Upper lobe of left lung (tissue), 6 donors: ENCODE measurements around the gene LRP11. TPM values are rescaled to one million over a fixed set of nuclear protein-coding genes. Genes with fewer than 3 reads are reported as not detected.
"Not testable (repeated sequence)": the region's sequence is repeated elsewhere in the genome, so short reads cannot be mapped to it uniquely, and the experiment has no call there.

Source experiments
- ATAC-seq, 2 donors: fragments of 200-7000 bp; cut with Tn5 transposase; one replicate each; pipeline ENCODE4 v1.9.1; 2022; ENCODE audit warnings: mild to moderate bottlenecking in 2 of 2, moderate library complexity in 2 of 2; ENCODE audit not compliant: low FRiP score in 2 of 2
- DNase-seq, 2 donors: peaks; one replicate each; pipeline ENCODE4 v3.0.0-alpha.2; 2019 to 2020
- H3K27ac ChIP-seq, 4 donors: fragments of 200-600 bp; sonication (generic); one replicate each; pipeline ENCODE4 v1.5.1; 2016 to 2019
- H3K27me3 ChIP-seq, 4 donors: fragments of 200-600 bp; sonication (generic); one replicate each; pipeline ENCODE4 v1.5.1; 2017 to 2019
- H3K36me3 ChIP-seq, 4 donors: fragments of 200-600 bp; sonication (generic); one replicate each; pipeline ENCODE4 v1.5.1; 2016 to 2019
- H3K4me1 ChIP-seq, 4 donors: fragments of 200-600 bp; sonication (generic); one replicate each; pipeline ENCODE4 v1.5.1; 2018 to 2019
- H3K4me3 ChIP-seq, 4 donors: fragments of 200-600 bp; sonication (generic); one replicate each; pipeline ENCODE4 v1.5.1; 2017 to 2019; ENCODE audit warnings: mild to moderate bottlenecking in 2 of 4, moderate library complexity in 1 of 4
- H3K9me3 ChIP-seq, 4 donors: fragments of 200-600 bp; sonication (generic); one replicate each; pipeline ENCODE4 v1.5.1; 2018 to 2019
- CTCF ChIP-seq, 6 experiments: fragments of 450-650 bp in 4 of 6; fragments of 200-600 bp in 2 of 6; sonication (generic) in 2 of 6; IDR thresholded peaks; one replicate each; pipeline ENCODE4 v1.5.1; 2016 to 2019; ENCODE audit warnings: antibody characterized with exemption in 6 of 6
- EP300 ChIP-seq, 4 donors: sonication (generic); formaldehyde crosslinking; IDR thresholded peaks; one replicate each; pipeline ENCODE4 v1.5.1; 2017; ENCODE audit warnings: antibody characterized with exemption in 4 of 4, control low read depth in 2 of 4
- POLR2A ChIP-seq, 4 donors: fragments of 450-650 bp; IDR thresholded peaks; one replicate each; pipeline ENCODE4 v1.5.1; 2016 to 2017; ENCODE audit warnings: antibody characterized with exemption in 4 of 4, mild to moderate bottlenecking in 2 of 4
- POLR2AphosphoS5 ChIP-seq, 2 donors: sonication (generic); formaldehyde crosslinking; IDR thresholded peaks; one replicate each; pipeline ENCODE4 v1.5.1; 2017; ENCODE audit warnings: antibody characterized with exemption in 2 of 2
- WGBS, 2 donors: methylation state at CpG; one replicate each; pipeline ENCODE4 v1.1.5; 2017 to 2018; 5-methylcytosine and 5-hydroxymethylcytosine counted together
- total RNA-seq, 6 donors: library from RNA; depleted of rRNA in 4 of 6; stranded (reverse); fragments of >200 nt in 4 of 6; gene quantifications; one replicate each; pipeline versions ENCODE4 v1.1.0 to v1.2.1, GENCODE V29; 2016 to 2021
- donor health status: DM: no; HTN: no; CAD: no; lungs with moderate emphysema.
- donor health status: DM: no; HTN: yes; CAD: no; lungs with severe emphysema.

The LRP11 gene
- total RNA-seq, 6 donors from 2014 or later = 30.2 to 104 (median 39.9) TPM

GRCh38 chr6:149864578-149865535 lies 698 bp upstream of the LRP11 start:
- DNase-seq (no peak), ATAC-seq (peak; percentile 59 to 72)
- Histone ChIP-seq H3K27me3 (no peaks in the 10 kb centered on the region), H3K4me1 (peaks cover 13 to 36% (median 23%) of the 10 kb centered on the region in 4 donors), H3K36me3 (no peaks in the 10 kb centered on the region), H3K9me3 (no peaks in the 10 kb centered on the region), H3K4me3 (peak overlapping the region; percentile 38 to 91 (median 79)), H3K27ac (peak overlapping the region; percentile 89 to 93 (median 90))
- TF ChIP-seq CTCF (IDR thresholded peaks at IDR 0.05) = peak in 5 of 6 experiments; percentile 21 to 69 (median 56)
- no peak for TF ChIP-seq EP300 (IDR thresholded peaks at IDR 0.05)
- 21 to 38% methylated on average over 12 to 23 of the region's 23 CpGs for WGBS, 2 donors

DNA sequence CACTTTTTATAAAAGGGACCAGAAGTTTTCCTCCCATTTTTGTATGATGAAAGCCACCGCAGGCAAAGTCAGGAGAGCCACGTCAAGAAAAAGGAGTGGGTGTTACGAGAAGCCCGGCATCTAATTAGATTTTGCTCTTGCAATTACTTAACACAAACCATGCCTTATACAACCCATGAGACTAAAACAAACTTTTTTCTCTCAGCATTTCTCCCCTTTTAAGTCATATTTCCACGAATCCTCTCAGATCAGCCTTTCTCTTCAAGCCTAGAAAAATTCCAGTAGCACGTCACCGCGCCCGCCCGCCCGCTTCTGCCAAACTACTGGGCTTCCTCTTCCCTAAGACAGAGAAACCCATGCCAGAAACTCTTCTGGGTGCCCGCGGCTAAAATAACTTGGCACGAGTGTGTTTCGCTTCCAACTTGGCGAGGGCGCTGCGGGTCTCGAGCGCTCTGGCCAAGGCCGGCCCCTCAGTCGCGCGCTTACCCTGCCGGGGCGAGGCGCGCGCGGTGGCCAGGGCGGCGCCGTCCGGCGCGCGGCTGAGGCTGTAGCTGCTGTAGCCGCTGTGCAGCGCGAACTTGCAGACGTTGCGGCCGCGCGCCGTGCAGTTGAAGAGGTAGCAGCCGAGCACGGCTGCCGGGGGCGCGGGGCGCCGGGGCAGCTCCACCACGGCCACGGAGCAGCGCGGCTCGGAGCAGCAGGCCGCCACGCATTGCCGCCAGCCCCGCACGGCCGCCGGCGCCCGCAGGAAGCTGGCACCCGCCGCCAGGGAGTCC lies 1.0 kb downstream of the LRP11 start:
- no peaks in the 10 kb centered on the region for H3K9me3 ChIP-seq
- peak; percentile 64 to 95 for DNase-seq
- ATAC-seq = peak; percentile 76 to 81
- TF ChIP-seq POLR2A (IDR thresholded peaks at IDR 0.05) (peak in 2 of 4 donors; percentile 44 to 52), POLR2AphosphoS5 (IDR thresholded peaks at IDR 0.05) (peak in 1 of 2 donors; percentile 6), CTCF (IDR thresholded peaks at IDR 0.05) (no peak), EP300 (IDR thresholded peaks at IDR 0.05) (no peak)
- H3K4me3 ChIP-seq = peak overlapping the region; percentile 38 to 91 (median 79)
- no peaks in the 10 kb centered on the region for H3K27me3 ChIP-seq
- peaks cover 13 to 36% (median 27%) of the 10 kb centered on the region in 4 donors for H3K4me1 ChIP-seq
- 1 to 2% methylated on average over 12 to 51 of the region's 69 CpGs for WGBS, 2 donors
- no peaks in the 10 kb centered on the region for H3K36me3 ChIP-seq
- peak overlapping the region; percentile 89 to 93 (median 90) for H3K27ac ChIP-seq

- not testable (repeated sequence) for DNase-seq, H3K27me3 ChIP-seq, H3K36me3 ChIP-seq, ATAC-seq, H3K9me3 ChIP-seq
- Histone ChIP-seq H3K27ac (peak overlapping the region; percentile 89 to 93 (median 90)), H3K4me1 (peaks cover 13 to 36% (median 27%) of the 10 kb centered on the region in 4 donors), H3K4me3 (peak overlapping the region in 3 of 4 donors; percentile 73 to 91 (median 85))
- WGBS, 2 donors = 91 to 95% methylated on average over 12 of the region's 12 CpGs
Measured at GRCh38 chr6:149862424-149862738, 1.8 kb downstream of the LRP11 start.

DNA sequence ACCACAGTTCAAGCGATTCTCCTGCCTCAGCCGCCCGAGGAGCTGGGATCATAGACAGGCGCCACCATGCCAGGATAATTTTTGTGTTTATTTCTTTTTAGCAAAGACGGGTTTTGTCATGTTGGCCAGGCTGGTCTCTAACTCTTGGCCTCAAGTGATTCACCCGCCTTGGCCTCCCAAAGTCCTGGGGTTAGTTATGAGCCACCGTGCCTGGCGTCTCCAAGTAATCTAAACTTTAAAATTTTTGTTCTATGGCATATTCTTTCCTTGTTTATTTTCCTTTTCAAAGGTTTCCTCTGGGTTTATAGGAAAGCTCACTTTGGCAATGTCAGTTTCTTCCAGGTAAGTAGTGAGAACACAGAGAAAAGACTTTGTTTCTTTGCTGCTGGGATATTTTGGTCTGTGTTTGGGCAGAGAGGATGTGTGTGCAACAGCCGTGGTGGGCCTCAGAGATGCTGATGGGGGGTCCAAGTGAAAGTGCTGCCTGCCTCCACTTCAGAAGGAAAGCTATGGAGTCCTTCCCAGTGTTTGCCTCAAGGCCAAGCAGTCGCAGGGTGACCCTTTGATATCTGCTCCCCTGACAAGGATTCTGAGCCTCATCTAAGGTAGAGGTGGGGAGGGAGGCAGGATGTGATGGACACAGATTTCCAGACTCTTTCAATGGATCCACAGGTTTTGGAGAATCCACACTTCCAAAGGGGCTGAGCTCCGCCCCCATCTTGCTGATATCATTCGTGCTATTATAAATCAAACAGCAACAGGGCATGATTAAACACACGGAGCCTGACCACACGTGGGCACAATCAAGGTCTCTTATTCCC lies 2.3 kb downstream of the LRP11 start:
- DNase-seq = no peak
- Histone ChIP-seq H3K4me3 (peak overlapping the region in 1 of 4 donors; percentile 73), H3K9me3 (no peaks in the 10 kb centered on the region), H3K36me3 (no peaks in the 10 kb centered on the region), H3K27ac (peak overlapping the region in 2 of 4 donors; percentile 89 to 93), H3K4me1 (peaks cover 13 to 36% (median 27%) of the 10 kb centered on the region in 4 donors), H3K27me3 (no peaks in the 10 kb centered on the region)
- TF ChIP-seq POLR2A (IDR thresholded peaks at IDR 0.05) = no peak
- ATAC-seq = no peak
- WGBS, 2 donors = 80 to 84% methylated on average over 14 of the region's 14 CpGs

DNA sequence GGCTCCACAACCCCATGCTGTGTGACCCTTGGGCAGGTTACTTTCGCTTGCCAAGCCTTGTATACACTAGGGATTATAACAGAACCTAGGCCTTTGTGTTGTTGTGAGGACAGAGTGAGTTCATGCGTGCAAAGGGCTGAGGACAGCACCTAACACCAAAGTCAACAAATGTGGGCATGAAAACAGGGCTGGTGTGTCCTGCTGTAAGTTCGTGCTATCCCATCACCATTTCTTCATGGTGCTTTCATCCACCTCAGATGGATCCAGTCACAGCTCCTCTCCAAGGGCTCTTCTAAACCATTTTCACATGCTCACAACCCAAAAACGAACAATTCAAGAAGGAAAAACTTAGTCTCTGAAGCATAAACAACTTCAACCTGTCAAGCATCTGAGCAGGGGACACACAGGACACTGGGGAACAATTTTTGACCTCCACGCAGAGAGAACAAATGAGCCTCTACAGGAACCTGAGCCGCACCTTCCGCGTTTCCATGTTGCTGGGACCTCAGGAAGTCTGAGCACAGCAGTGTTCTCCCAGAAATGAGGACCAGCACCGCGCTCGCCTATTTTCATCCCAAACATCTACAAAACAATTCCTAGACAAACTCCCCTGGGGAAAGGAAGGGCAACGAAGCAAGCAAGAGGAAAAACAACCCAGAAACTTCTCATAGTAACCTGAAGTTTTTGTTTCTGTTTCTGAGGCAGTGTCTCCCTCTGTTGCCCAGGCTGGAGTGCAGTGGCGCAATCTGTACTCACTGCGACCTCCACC lies 3.1 kb downstream of the LRP11 start:
- Histone ChIP-seq H3K9me3 (no peaks in the 10 kb centered on the region), H3K27me3 (no peaks in the 10 kb centered on the region), H3K27ac (no peak overlapping the region), H3K4me1 (peaks cover 18 to 38% (median 27%) of the 10 kb centered on the region in 4 donors), H3K4me3 (no peak overlapping the region), H3K36me3 (no peaks in the 10 kb centered on the region)
- ATAC-seq = no peak
- no peak for DNase-seq
- 85 to 90% methylated on average over 14 of the region's 14 CpGs for WGBS, 2 donors
- TF ChIP-seq CTCF (IDR thresholded peaks at IDR 0.05) (no peak), EP300 (IDR thresholded peaks at IDR 0.05) (no peak), POLR2A (IDR thresholded peaks at IDR 0.05) (no peak), POLR2AphosphoS5 (IDR thresholded peaks at IDR 0.05) (no peak)
